HG03571 (cell line): ENCODE results near the gene TLCD3A.
"Not testable (repeated sequence)": the region's sequence is repeated elsewhere in the genome, so short reads cannot be mapped to it uniquely, and the experiment has no call there.

Experiments
- ATAC-seq: cut with Tn5 transposase; IDR thresholded peaks from one replicate; pipeline ENCODE4 v1.9.1; 2021; ENCODE audit not compliant: unreplicated experiment

Gene TLCD3A

GRCh38 chr17:784143-784542 lies 51.7 kb downstream of the TLCD3A start:
- no peak for ATAC-seq

GRCh38 chr17:785901-786300 lies 53.5 kb downstream of the TLCD3A start:
- not testable (repeated sequence) for ATAC-seq

DNA sequence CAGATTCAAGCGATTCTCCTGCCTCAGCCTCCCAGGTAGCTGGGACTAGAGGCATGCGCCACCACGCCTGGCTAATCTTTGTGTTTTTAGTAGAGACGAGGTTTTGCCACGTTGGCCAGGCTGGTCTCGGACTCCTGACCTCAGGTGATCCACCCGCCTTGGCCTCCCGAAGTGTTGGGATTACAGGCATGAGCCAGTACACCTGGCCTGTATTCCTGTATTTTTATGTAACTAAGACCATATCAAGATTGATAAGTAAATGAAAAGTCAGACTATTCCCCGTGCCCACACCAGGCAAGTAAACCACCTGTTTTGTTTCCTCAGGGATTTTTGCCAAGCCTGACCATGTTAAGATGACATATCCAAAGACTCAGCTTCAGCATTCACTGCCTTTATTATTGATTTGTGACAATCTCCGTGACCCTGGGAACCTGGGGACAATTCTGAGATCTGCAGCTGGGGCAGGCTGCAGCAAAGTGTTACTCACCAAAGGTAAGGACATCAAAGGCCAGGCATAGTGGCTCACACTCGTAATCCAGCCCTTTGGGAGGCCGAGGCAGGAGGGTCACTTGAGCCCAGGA lies 55.3 kb downstream of the TLCD3A start:
- no peak for ATAC-seq

GRCh38 chr17:788551-788950 lies 56.2 kb downstream of the TLCD3A start:
- no peak for ATAC-seq

DNA sequence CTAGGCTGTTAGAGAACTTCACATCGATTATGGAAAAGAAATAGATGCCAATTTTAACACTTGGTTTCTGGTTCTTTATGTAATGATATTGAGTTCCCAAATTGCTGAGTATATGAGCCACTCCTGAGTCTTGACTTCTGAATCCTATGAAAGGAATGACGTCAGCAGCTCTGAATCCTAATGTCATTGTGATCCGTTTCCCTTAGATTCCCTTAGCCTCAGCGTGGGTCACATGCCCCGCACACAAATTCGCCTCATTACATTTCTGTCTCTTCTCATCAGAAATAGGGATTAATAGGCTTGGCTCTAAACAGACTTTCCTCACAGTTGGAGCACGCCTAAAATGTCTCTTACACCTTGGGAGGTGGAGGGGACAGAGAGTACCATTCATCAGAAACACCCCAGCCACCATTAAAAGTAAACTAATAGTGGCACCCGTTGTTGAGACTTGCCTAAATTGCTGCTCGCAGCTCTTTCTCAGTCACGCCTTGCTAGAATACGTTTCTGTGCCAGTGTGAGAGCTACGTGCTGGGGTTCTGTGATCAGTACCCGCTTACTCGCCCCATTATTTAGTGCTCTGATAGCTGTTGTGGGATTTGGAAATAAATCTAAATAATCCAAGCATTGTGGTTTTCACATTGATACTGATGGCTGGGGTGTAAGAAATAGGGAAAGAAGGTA lies 56.9 kb downstream of the TLCD3A start:
- ATAC-seq, result no peak

GRCh38 chr17:789931-790873 lies 57.8 kb downstream of the TLCD3A start:
- not testable (repeated sequence) for ATAC-seq

GRCh38 chr17:790874-791247 lies 58.5 kb downstream of the TLCD3A start:
- not testable (repeated sequence) for ATAC-seq

- ATAC-seq, result no peak
Measured at GRCh38 chr17:791829-792228, 59.4 kb downstream of the TLCD3A start.

GRCh38 chr17:792277-792676 lies 59.9 kb downstream of the TLCD3A start:
- no peak for ATAC-seq
